ENCODE results near the gene KAT2B.

KAT2B gene

GRCh38 chr3:20142517-20142916, 102.3 kb downstream of the KAT2B start:
- DNase-seq (ENCODE audit: low spot score), result no peak
- FAIRE-seq, result no peak

GRCh38 chr3:20143519-20143918, 103.3 kb downstream of the KAT2B start:
- FAIRE-seq (no peak), DNase-seq (ENCODE audit: low spot score) (no peak)

DNA sequence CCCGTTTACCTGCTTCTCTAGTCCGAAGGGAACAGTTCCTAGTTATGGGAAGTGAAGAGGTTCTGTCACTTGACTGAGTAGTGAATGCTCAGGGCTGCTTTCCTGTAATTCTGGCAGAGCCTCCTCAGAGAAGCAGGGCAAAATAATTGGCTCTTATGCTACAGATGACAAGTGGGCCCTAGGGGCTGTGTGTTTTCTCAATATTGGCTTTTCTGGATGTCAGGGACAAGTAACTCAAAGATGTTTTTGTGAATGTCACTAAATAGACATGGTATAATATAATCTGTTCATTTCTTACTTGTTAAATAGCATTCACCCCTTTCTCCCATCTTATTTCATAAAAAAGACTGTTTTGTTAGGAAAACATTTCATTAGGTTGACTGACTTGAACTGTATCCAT, 105.6 kb downstream of the KAT2B start:
- no peak for DNase-seq (ENCODE audit: low spot score)
- no peak for FAIRE-seq

GRCh38 chr3:20146301-20146700, 106.1 kb downstream of the KAT2B start:
- DNase-seq (ENCODE audit: low spot score), result no peak
- no peak for FAIRE-seq

- DNase-seq (ENCODE audit: low spot score) (no peak), FAIRE-seq (no peak)
Observed at GRCh38 chr3:20147361-20147760, 107.1 kb downstream of the KAT2B start.

DNA sequence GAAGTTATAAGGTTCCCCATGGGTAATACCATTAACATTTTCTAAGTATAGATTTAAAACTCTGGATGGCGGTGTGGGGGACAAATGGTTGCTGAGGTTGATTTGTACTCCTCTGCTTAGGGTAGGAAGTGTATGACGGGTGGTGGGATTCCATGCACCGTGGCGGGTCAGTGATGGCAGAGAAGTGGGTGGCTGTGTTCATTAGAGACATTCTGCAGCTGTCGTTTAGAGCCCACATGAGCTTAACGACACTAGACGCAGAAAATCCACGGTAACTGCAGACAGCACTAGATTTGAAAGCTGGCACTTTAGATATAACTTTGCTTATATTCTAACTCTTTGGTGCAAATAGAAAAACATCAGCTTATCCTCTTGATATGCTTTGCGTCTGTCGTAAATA, 108.2 kb downstream of the KAT2B start:
- DNase-seq (ENCODE audit: low spot score), result no peak
- no peak for FAIRE-seq

GRCh38 chr3:20154078-20154477, 113.8 kb downstream of the KAT2B start:
- DNase-seq (ENCODE audit: low spot score) (no peak), FAIRE-seq (no peak)

DNA sequence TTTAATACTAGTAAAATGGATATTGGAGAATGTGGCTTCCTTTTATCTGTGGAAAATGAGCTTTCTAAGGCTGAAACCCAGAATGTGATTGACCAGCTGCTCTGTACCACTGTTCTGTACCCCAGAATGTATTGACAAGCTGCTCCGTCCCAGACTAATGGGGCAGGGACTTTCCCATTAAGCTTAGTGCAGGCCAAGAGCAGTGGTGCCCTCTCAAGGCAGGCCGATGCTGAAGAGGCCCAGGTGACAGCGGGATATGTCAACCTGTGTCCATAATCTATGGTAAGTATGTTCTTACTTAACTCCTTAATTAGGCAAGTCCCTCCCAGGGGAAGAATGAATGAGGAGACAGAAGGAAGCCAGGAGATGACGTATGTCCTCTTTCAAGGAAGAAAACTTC, 114.7 kb downstream of the KAT2B start:
- FAIRE-seq (no peak), DNase-seq (ENCODE audit: low spot score) (no peak)

- DNase-seq (ENCODE audit: low spot score) (no peak), FAIRE-seq (no peak)
Observed at GRCh38 chr3:20160230-20160629, 120.0 kb downstream of the KAT2B start.

DNA sequence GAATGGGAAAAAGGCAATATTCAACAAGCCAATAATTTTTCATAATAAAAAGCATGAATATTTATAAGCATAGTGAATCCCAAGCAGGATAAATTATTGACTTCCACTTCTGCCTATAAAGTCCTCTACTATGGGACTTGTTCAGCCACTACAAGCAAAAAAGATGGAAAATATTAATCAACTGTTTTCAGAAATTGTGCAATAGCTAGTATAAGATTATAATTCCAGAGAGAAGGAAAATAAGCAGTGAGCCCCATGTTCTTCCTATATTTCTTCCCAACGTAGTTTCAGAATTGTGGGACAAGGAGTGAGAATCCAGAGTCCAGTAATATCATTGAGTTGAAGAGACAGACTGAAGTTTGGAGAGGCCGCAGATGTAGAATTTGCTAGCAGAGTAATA, 121.5 kb downstream of the KAT2B start:
- FAIRE-seq, result no peak

GRCh38 chr3:20173844-20174410, 133.7 kb downstream of the KAT2B start:
- FAIRE-seq (no peak), DNase-seq (ENCODE audit: low spot score) (no peak)

More for the DNA sequence above, 121.5 kb downstream of the KAT2B start:
- DNase-seq (ENCODE audit: low spot score), result no peak

- DNase-seq (ENCODE audit: low spot score) (no peak), FAIRE-seq (no peak)
Observed at GRCh38 chr3:20181276-20181675, 141.0 kb downstream of the KAT2B start.

DNA sequence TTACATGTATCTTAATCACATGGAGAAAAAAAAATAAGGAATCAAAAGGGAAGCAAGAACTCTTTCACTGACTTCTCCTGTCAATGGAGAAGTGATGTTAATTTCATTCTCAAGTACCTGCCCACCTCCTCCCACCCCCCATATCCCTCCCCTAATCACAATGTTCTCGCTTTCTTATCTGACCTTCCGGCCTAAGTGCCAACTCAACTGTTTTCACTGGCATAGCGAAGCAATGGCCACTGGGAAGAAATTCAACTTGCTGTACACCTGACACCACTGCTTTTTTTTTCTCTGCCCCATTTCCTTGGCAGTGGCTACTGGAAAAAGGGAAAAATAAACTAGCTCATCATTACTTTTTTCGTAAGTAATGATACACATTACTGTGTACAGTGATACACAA, 142.0 kb downstream of the KAT2B start:
- FAIRE-seq (no peak), DNase-seq (ENCODE audit: low spot score) (no peak)

DNA sequence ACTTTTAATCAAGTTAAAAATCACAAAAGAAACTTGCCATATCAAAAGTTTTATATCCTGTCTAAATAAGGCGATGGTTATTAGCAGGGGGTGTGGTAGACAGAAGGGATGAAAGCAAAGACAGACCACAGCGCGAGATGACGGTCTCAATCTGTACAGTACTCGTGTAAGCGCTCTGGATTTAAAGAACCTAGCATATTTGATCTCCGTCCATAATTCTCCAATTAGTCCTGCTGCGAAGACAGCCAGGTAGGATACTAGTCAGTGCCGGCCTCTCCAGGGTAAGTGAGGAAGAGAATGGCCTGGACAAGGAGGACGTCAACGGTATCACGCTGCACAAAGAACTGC, 145.1 kb downstream of the KAT2B start:
- FAIRE-seq (no peak), DNase-seq (ENCODE audit: low spot score) (peak; percentile 22)

- DNase-seq (ENCODE audit: low spot score) (peak; percentile 98), FAIRE-seq (peak; percentile 96)
Observed at GRCh38 chr3:20185679-20186599, 145.7 kb downstream of the KAT2B start, which contains the start of gene SGO1. TSS of gene SGO1 (minus strand) at chr3:20186206. CDS start at chr3:20184027, 2,179 bp downstream.

DNA sequence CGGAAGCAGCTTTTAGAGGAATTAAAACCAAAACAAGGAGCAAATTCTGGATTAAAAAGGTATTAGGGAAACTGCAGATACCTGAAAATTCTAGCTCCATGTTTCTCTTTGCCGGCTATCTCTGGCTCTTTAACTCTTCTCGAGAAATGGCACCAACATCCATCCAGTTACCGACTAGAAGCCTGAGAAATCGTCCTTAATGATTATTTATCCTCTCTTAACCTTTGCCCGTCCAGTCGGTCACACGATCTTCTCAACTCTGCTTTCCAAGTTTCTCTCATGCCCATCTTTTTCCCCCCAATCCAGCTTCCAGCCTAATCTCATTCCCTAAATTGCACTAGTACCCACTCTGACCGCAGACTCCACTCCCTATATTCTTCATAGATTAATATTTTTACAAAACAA, 146.4 kb downstream of the KAT2B start:
- FAIRE-seq, result no peak
- peak; percentile 4 for DNase-seq (ENCODE audit: low spot score)

GRCh38 chr3:20190991-20191390, 150.7 kb downstream of the KAT2B start:
- no peak for DNase-seq (ENCODE audit: low spot score)

DNA sequence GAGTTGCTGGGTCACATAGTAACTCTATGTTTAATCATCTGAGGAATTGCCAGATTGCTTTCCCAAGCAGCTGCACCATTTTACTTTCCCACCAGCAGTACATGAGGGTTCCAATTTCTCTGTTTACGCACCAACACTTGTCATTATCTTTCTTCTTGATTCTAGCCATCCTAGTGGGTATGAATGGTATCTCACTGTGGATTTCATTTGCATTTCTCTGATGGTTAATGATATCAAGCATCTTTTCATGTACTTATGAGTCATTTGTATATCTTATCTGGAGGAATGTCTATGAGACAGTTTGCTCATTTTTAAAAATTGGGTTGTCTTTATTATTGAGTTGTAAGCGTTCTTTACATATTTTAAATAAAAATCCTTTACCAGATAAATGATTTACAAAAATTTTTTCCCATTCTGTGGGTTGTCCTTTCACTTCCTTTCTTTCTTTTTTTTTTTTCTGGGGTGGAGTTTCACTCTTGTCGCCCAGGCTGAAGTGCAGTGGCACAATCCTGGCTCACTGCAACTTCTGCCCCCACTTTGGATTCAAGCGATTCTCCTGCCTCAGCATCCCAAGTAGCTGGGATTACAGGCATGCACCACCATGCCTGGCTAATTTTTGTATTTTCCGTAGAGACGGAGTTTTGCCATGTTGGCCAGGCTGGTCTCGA, 154.7 kb downstream of the KAT2B start:
- DNase-seq (ENCODE audit: low spot score), result no peak
- no peak for FAIRE-seq

More at GRCh38 chr3:20190991-20191390, 150.7 kb downstream of the KAT2B start:
- no peak for FAIRE-seq

GRCh38 chr3:20197775-20198174, 157.5 kb downstream of the KAT2B start:
- DNase-seq (ENCODE audit: low spot score), result no peak
- FAIRE-seq, result no peak

DNA sequence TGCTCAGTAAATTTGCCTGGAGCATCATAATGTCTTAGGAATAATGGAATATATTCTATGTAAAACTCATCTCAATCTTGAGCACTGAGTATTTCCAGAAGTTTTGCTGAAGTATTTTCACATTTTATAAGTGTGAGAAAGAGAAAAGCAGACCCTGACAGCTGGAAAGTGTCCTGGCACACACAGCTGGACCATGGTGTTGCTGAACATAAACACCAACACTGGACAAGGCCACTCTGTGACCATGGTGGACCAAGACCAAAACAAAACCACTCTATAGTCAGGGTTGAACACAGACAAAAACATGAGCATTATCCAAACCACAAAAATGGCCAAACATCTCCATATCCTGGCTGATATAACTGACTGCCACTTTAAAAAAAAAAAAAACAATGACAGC, 160.9 kb downstream of the KAT2B start:
- FAIRE-seq, result no peak
- no peak for DNase-seq (ENCODE audit: low spot score)
